Tibial nerve (tissue), 4 donors: ENCODE measurements around the gene PTPRD.

Source experiments
- EP300 ChIP-seq, 2 donors: sonication (generic); formaldehyde crosslinking; IDR thresholded peaks; one replicate each; pipeline ENCODE4 v1.6.1; 2017; ENCODE audit warnings: antibody characterized with exemption in 2 of 2, mild to moderate bottlenecking in 1 of 2
- POLR2A ChIP-seq, 2 donors: fragments of 450-650 bp; IDR thresholded peaks; one replicate each; pipeline ENCODE4 v1.6.1; 2017; ENCODE audit warnings: antibody characterized with exemption in 2 of 2, mild to moderate bottlenecking in 2 of 2, moderate library complexity in 2 of 2
- TF ChIP-seq, protein P1 (sequence below), 5 experiments: fragments of 200-600 bp in 3 of 5; fragments of 450-650 bp in 2 of 5; sonication (generic) in 3 of 5; IDR thresholded peaks; one replicate each; pipeline ENCODE4 v1.5.1; 2016 to 2019; ENCODE audit warnings: antibody characterized with exemption in 5 of 5, mild to moderate bottlenecking in 3 of 5, moderate library complexity in 2 of 5

DNA sequence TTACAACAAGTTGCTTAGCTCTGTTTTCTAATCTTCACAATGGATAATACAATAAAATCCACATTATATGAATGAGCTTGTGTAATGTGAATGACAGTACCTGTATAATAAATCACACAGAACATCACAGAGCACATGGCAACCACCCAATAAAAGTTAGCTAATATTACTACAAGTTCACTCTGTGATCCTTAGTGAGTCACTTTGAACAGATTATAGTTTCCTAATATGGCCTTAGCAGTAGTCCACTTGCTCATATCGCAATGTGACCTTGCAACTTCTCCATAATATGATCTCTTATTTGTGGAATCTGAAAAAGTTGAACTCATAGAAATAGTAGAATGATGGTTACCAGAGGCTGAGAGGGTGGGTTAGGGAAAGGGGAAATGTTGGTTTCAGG is 361.3 kb downstream of the PTPRD start:
- TF ChIP-seq, protein P1, sequence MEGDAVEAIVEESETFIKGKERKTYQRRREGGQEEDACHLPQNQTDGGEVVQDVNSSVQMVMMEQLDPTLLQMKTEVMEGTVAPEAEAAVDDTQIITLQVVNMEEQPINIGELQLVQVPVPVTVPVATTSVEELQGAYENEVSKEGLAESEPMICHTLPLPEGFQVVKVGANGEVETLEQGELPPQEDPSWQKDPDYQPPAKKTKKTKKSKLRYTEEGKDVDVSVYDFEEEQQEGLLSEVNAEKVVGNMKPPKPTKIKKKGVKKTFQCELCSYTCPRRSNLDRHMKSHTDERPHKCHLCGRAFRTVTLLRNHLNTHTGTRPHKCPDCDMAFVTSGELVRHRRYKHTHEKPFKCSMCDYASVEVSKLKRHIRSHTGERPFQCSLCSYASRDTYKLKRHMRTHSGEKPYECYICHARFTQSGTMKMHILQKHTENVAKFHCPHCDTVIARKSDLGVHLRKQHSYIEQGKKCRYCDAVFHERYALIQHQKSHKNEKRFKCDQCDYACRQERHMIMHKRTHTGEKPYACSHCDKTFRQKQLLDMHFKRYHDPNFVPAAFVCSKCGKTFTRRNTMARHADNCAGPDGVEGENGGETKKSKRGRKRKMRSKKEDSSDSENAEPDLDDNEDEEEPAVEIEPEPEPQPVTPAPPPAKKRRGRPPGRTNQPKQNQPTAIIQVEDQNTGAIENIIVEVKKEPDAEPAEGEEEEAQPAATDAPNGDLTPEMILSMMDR (IDR thresholded peaks at IDR 0.05), result no peak
- TF ChIP-seq POLR2A (IDR thresholded peaks at IDR 0.05) (no peak), EP300 (IDR thresholded peaks at IDR 0.05) (no peak)
